ENCODE results near the gene CHRNE. TPM values are rescaled to one million over a fixed set of nuclear protein-coding genes. Genes with fewer than 3 reads are reported as not detected.
"Not testable (repeated sequence)": the region's sequence is repeated elsewhere in the genome, so short reads cannot be mapped to it uniquely, and the experiment has no call there.

CHRNE gene
- total RNA-seq, 2 experiments from 2014 or later, result 0.42 to 0.47 TPM

- peaks cover 2% of the 10 kb centered on the region for H3K4me1 Mint-ChIP-seq
- H3K27me3 Mint-ChIP-seq, result no peaks in the 10 kb centered on the region
- no peaks in the 10 kb centered on the region for H3K9me3 Mint-ChIP-seq
- H3K4me3 Mint-ChIP-seq, result no peak overlapping the region
- no peak overlapping the region for H3K27ac Mint-ChIP-seq
- no peaks in the 10 kb centered on the region for H3K36me3 Mint-ChIP-seq
- no peak for DNase-seq
These were observed 39.6 kb downstream of the CHRNE start for GRCh38 chr17:4863321-4863720.

DNA sequence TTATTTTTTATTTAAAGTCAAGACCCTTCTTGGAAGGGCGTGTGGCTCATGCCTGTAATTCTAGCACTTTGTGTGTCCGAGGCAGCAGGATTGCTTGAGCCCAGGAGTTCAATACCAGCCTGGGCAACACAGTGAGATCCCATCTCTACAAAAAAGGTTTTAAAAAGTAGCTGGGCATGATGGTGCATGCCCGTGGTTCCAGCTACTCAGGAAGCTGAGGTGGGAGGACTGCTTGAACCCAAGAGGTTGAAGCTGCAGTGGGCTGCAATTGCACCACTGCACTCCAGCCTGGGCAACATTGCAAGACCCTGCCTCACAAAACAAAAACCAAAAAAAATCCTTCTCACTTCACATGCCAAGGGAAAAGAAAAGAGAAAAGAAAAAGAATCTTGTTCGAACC lies 40.2 kb downstream of the CHRNE start:
- Mint-ChIP-seq H3K27me3 (no peaks in the 10 kb centered on the region), H3K36me3 (no peaks in the 10 kb centered on the region), H3K4me3 (no peak overlapping the region), H3K27ac (no peak overlapping the region), H3K9me3 (no peaks in the 10 kb centered on the region), H3K4me1 (peaks cover 2% of the 10 kb centered on the region)
- no peak for DNase-seq

GRCh38 chr17:4861052-4861451 lies 41.8 kb downstream of the CHRNE start:
- DNase-seq, result no peak
- no peaks in the 10 kb centered on the region for H3K9me3 Mint-ChIP-seq
- peaks cover 2% of the 10 kb centered on the region for H3K4me1 Mint-ChIP-seq
- H3K27ac Mint-ChIP-seq, result no peak overlapping the region
- H3K27me3 Mint-ChIP-seq, result no peaks in the 10 kb centered on the region
- no peak overlapping the region for H3K4me3 Mint-ChIP-seq
- peaks cover 3% of the 10 kb centered on the region for H3K36me3 Mint-ChIP-seq

DNA sequence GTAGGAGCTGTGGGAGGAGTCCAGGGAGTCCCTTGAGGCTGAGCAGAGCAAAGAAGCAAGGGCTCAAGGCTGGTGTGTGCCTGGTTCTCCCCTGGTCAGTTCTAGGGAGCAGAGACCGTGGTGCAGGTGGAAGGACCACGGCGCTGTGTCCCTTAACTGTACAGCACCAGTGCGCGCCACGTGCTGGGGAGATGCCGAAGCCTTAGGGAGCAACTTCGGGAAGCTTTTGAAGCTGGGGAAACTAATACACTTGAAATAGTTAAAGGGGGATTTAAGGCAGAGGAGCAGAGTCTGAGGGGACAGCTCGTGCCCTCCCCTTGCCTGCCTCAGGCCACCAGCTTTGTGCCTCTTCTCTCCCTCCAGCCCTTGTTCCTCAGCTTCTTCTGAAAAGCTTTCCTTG lies 42.2 kb downstream of the CHRNE start:
- Mint-ChIP-seq H3K36me3 (peaks cover 3% of the 10 kb centered on the region), H3K9me3 (no peaks in the 10 kb centered on the region), H3K27ac (no peak overlapping the region), H3K27me3 (no peaks in the 10 kb centered on the region), H3K4me3 (no peak overlapping the region), H3K4me1 (peaks cover 2% of the 10 kb centered on the region)
- DNase-seq, result no peak

DNA sequence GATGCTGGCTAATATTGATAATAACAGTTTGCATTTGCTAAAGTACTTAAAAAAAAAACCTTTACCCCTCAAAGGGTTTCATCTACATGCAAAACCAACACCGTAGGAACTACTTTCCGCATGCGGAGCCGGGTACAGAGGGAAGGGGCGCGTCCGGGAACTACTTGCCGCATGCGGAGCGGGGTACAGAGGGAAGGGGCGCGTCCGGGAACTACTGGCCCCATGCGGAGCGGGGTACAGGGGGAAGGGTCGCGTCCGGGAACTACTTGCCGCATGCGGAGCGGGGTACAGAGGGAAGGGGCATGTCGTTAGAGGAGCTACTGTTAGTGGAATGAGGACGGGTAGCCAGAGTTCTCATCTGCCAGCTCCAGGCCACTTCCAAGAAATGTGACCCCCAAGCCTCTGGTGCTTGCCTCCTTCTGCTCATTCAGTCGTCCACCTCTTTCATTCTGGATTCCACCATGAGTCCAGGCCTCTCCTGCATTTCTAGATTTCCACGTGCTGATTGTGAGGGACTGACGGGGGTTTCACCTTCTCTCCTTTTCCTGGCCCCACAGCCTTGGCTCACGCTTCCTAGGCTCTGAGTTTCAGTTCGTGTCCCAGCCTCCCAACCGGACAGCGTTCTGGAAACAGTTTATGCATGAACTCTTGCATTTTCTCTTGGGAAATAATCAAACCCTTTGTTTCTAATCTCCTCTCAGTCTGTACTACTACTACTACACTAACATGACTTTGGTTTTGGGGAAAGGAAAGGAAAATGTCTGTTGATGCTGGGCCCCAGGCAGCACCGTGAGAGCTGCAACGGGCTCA lies 42.9 kb downstream of the CHRNE start:
- peaks cover 3% of the 10 kb centered on the region for H3K36me3 Mint-ChIP-seq
- H3K4me1 Mint-ChIP-seq, result peaks cover 2% of the 10 kb centered on the region
- H3K27ac Mint-ChIP-seq, result no peak overlapping the region
- H3K9me3 Mint-ChIP-seq, result no peaks in the 10 kb centered on the region
- H3K27me3 Mint-ChIP-seq, result no peaks in the 10 kb centered on the region
- no peak for DNase-seq
- H3K4me3 Mint-ChIP-seq, result no peak overlapping the region

DNA sequence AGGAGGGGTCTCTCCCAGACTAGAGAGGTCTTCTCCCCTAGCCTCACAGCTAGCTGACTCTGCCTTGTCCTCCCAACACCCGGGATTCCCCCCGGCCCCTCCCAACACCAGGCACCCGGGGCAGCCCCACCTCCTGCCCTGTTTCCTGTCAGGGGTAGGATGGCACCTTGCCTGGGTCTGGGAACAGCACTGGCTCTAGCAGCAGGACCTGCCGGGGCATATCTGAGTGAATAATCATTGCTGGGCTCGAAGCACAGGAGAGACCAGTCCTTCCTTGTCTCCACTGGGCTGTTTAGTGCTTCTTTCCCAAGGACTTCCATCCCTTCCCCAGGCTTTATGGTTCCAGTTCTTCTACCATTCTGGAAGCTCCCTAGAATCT lies 44.0 kb downstream of the CHRNE start:
- H3K4me3 Mint-ChIP-seq, result no peak overlapping the region
- H3K36me3 Mint-ChIP-seq, result peaks cover 3% of the 10 kb centered on the region
- peaks cover 8% of the 10 kb centered on the region for H3K4me1 Mint-ChIP-seq
- H3K27me3 Mint-ChIP-seq, result no peaks in the 10 kb centered on the region
- no peak for DNase-seq
- no peaks in the 10 kb centered on the region for H3K9me3 Mint-ChIP-seq
- no peak overlapping the region for H3K27ac Mint-ChIP-seq

DNA sequence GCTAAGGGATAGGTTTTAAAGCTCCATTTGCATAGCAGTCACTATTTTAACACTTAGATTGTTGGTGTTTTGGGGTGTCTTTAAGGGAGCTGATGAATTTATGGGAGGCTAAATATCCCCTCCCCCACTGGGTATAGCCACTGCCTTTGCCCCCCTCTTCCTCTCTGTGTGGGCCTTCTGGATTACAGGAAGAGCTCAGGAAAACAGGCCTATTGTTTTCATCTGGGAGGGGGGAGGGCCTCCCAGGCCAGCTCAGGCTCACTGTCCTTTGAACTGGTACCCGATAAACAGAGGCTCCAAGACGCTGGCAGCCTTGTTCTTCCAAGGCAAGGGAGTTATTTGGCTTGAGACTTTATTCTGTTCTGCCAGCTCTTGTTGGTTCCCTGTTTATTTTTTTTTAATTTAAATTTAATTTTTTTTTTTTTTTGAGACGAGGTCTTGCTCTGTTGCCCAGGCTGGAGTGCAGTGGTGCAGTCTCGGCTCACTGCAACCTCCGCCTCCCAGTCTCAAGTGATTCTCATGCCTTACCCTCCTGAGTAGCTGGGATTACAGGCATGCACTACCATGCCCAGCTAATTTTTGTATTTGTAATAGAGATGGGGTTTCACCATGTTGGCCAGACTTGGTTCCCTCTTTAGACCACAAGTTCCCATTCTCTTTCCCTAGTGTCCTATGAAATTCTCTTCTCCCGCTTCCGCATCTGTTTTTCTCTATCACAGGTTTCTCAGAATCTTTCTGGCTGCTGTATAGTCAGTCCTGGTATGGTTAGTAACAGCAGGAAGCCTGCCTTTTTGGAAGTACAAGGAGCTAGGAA lies 44.6 kb downstream of the CHRNE start:
- H3K9me3 Mint-ChIP-seq, result no peaks in the 10 kb centered on the region
- peaks cover 2% of the 10 kb centered on the region for H3K27me3 Mint-ChIP-seq
- no peak overlapping the region for H3K4me3 Mint-ChIP-seq
- no peak for DNase-seq
- peaks cover 10% of the 10 kb centered on the region for H3K4me1 Mint-ChIP-seq
- H3K27ac Mint-ChIP-seq, result no peak overlapping the region
- peaks cover 3% of the 10 kb centered on the region for H3K36me3 Mint-ChIP-seq

GRCh38 chr17:4857347-4857746 lies 45.6 kb downstream of the CHRNE start:
- not testable (repeated sequence) for H3K27me3 Mint-ChIP-seq, H3K9me3 Mint-ChIP-seq, DNase-seq, H3K4me3 Mint-ChIP-seq, H3K27ac Mint-ChIP-seq, H3K36me3 Mint-ChIP-seq
- H3K4me1 Mint-ChIP-seq, result peaks cover 12% of the 10 kb centered on the region

DNA sequence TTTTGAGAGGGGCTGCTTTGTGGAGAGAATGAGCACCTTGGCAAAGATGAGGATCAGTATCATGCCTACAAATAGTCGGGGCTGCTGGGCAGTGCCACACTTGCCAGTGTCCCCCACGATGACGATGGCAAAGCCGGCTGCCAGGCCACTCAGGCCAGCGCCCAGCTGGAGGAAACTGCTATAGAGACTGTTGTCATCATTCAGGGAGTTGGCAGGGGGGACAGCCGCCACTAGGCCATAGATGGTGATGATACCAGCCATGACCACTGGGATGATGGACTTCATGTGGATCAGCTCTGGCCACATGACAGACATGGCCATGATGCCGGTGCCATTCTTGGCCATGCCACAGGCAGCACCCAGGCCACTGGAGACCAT lies 46.0 kb downstream of the CHRNE start:
- peaks cover 9% of the 10 kb centered on the region for H3K36me3 Mint-ChIP-seq
- H3K9me3 Mint-ChIP-seq, result peaks cover 6% of the 10 kb centered on the region

GRCh38 chr17:4856271-4856936 lies 46.5 kb downstream of the CHRNE start:
- peaks cover 7% of the 10 kb centered on the region for H3K9me3 Mint-ChIP-seq
- no peak overlapping the region for H3K27ac Mint-ChIP-seq
- peaks cover 8% of the 10 kb centered on the region for H3K27me3 Mint-ChIP-seq
- peaks cover 14% of the 10 kb centered on the region for H3K4me1 Mint-ChIP-seq
- H3K36me3 Mint-ChIP-seq, result peaks cover 10% of the 10 kb centered on the region
- H3K4me3 Mint-ChIP-seq, result no peak overlapping the region
- no peak for DNase-seq

More for the DNA sequence above, 46.0 kb downstream of the CHRNE start:
- H3K27me3 Mint-ChIP-seq, result peaks cover 8% of the 10 kb centered on the region
- H3K27ac Mint-ChIP-seq, result no peak overlapping the region
- no peak for DNase-seq
- no peak overlapping the region for H3K4me3 Mint-ChIP-seq
- H3K4me1 Mint-ChIP-seq, result peaks cover 14% of the 10 kb centered on the region

- Mint-ChIP-seq H3K27ac (peak overlapping the region; percentile 58), H3K4me3 (no peak overlapping the region), H3K9me3 (peaks cover 7% of the 10 kb centered on the region), H3K36me3 (peaks cover 14% of the 10 kb centered on the region), H3K27me3 (peaks cover 8% of the 10 kb centered on the region), H3K4me1 (peaks cover 14% of the 10 kb centered on the region)
- DNase-seq, result no peak
These were observed 48.7 kb downstream of the CHRNE start for GRCh38 chr17:4854111-4854681.

- H3K4me1 Mint-ChIP-seq, result peaks cover 14% of the 10 kb centered on the region
- peak overlapping the region; percentile 26 for H3K4me3 Mint-ChIP-seq
- H3K9me3 Mint-ChIP-seq, result peaks cover 7% of the 10 kb centered on the region
- H3K36me3 Mint-ChIP-seq, result peaks cover 14% of the 10 kb centered on the region
- peaks cover 8% of the 10 kb centered on the region for H3K27me3 Mint-ChIP-seq
- no peak for DNase-seq
- H3K27ac Mint-ChIP-seq, result peak overlapping the region; percentile 78
These were observed 49.7 kb downstream of the CHRNE start for GRCh38 chr17:4853208-4853671.

DNA sequence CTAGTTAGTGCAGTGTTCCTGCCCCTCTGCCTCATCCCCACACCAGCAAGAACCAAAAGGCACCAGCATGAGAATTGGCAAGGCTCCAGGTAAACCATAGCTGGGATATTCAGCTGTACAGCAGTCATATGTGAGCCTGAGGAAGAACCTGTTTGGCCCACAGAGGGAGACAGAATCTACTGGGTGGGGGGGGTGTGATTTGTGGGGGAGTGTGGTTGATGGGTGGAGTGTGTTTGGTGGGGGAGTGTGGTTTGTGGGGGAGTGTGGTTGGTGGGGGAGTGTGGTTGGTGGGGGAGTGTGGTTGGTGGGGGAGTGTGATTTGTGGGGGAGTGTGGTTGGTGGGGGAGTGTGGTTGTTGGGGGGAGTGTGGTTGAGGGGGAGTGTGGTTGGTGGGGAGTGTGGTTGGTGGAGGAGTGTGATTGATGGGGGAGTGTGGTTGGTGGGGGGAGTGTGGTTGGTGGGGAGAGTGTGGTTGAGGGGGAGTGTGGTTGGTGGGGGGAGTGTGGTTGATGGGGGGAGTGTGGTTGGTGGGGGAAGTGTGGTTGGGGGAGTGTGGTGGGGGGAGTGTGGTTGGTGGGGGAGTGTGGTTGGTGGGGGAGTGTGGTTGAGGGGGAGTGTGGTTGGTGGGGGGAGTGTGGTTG lies 50.2 kb downstream of the CHRNE start:
- Mint-ChIP-seq H3K36me3 (peaks cover 14% of the 10 kb centered on the region), H3K4me3 (no peak overlapping the region), H3K27me3 (peaks cover 8% of the 10 kb centered on the region), H3K27ac (peak overlapping the region; percentile 50), H3K9me3 (peaks cover 7% of the 10 kb centered on the region), H3K4me1 (peaks cover 14% of the 10 kb centered on the region)
- peak; percentile 14 for DNase-seq

DNA sequence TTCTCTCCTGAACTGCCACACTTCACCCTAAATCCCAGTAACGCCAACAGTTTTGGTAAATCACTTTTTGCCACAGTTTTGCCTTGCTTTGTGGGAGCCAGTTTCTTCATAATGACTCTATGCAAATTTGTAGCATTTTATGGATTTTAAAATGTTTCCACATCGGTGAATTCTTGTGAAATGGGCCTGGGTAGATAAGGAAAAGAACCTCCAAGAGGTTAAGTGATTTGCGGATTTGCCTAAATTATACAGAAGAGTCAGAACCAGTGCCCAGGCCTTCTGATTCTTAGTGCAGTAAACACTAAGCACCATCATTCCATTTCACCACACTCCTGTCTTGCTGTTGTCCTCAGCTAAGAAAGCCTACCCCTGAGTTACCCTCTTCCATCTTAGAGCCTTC lies 51.8 kb downstream of the CHRNE start:
- peaks cover 8% of the 10 kb centered on the region for H3K27me3 Mint-ChIP-seq
- DNase-seq, result no peak
- H3K4me3 Mint-ChIP-seq, result no peak overlapping the region
- H3K4me1 Mint-ChIP-seq, result peaks cover 14% of the 10 kb centered on the region
- peaks cover 7% of the 10 kb centered on the region for H3K9me3 Mint-ChIP-seq
- H3K36me3 Mint-ChIP-seq, result peaks cover 11% of the 10 kb centered on the region
- H3K27ac Mint-ChIP-seq, result no peak overlapping the region

Data from activated naive CD8-positive, alpha-beta T cell treated with anti-CD3 and anti-CD28 coated beads for 36 hours (primary cell).